ENCODE measurements around the gene PER3.

- TF ChIP-seq, protein P1, sequence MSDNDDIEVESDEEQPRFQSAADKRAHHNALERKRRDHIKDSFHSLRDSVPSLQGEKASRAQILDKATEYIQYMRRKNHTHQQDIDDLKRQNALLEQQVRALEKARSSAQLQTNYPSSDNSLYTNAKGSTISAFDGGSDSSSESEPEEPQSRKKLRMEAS (IDR thresholded peaks at IDR 0.05) = no peak
- TF ChIP-seq PLRG1 (conservative IDR thresholded peaks at IDR 0.05) (no peak), ZMYM2 (CRISPR knock-in tag; IDR thresholded peaks at IDR 0.05) (no peak), HHEX (CRISPR knock-in tag; IDR thresholded peaks at IDR 0.05) (no peak), TP53 (CRISPR knock-in tag; conservative IDR thresholded peaks at IDR 0.05) (no peak), CTCF (CRISPR knock-in tag; IDR thresholded peaks at IDR 0.05) (no peak), SMARCC2 (IDR thresholded peaks at IDR 0.05) (no peak), MTA3 (CRISPR knock-in tag; IDR thresholded peaks at IDR 0.05) (no peak), ZNF251 (CRISPR knock-in tag; IDR thresholded peaks at IDR 0.05) (no peak), FIP1L1 (IDR thresholded peaks at IDR 0.05; ENCODE audit: borderline replicate concordance, insufficient read depth, low read depth, low read length) (no peak), CEBPG (CRISPR knock-in tag; IDR thresholded peaks at IDR 0.05) (no peak)
- TF ChIP-seq, protein P2, sequence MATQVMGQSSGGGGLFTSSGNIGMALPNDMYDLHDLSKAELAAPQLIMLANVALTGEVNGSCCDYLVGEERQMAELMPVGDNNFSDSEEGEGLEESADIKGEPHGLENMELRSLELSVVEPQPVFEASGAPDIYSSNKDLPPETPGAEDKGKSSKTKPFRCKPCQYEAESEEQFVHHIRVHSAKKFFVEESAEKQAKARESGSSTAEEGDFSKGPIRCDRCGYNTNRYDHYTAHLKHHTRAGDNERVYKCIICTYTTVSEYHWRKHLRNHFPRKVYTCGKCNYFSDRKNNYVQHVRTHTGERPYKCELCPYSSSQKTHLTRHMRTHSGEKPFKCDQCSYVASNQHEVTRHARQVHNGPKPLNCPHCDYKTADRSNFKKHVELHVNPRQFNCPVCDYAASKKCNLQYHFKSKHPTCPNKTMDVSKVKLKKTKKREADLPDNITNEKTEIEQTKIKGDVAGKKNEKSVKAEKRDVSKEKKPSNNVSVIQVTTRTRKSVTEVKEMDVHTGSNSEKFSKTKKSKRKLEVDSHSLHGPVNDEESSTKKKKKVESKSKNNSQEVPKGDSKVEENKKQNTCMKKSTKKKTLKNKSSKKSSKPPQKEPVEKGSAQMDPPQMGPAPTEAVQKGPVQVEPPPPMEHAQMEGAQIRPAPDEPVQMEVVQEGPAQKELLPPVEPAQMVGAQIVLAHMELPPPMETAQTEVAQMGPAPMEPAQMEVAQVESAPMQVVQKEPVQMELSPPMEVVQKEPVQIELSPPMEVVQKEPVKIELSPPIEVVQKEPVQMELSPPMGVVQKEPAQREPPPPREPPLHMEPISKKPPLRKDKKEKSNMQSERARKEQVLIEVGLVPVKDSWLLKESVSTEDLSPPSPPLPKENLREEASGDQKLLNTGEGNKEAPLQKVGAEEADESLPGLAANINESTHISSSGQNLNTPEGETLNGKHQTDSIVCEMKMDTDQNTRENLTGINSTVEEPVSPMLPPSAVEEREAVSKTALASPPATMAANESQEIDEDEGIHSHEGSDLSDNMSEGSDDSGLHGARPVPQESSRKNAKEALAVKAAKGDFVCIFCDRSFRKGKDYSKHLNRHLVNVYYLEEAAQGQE (IDR thresholded peaks at IDR 0.05; ENCODE audit: borderline replicate concordance in 1 of 2, low read depth in 1 of 2, low read length in 2 of 2) = no peak
Measured at GRCh38 chr1:7871136-7871535, 87.0 kb downstream of the PER3 start.
